Ammon's horn (tissue), 1 donor: ENCODE measurements around the gene UQCR11.

Experiments used
- DNase-seq: peaks from one replicate; pipeline ENCODE4 v3.0.0-alpha.2; 2016; ENCODE audit warnings: low spot score

UQCR11 gene

DNA sequence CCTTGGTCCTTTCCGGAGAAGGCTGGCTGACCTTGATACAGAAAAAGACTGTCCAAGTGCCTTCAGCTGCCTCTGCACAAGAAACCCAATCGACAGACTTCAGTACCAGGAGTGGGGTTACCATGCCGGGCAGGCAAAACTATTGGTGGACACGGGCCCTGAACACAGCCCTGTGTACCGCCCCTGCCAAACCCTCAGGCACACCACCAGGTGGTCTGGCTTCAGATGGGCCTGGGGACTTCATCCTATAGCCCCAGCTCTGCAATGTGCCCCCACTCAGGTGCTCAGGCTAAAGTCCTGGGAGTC is 29.6 kb upstream of the UQCR11 start:
- no peak for DNase-seq

- DNase-seq, result no peak
These were observed 29.1 kb upstream of the UQCR11 start for GRCh38 chr19:1634242-1634937.

DNA sequence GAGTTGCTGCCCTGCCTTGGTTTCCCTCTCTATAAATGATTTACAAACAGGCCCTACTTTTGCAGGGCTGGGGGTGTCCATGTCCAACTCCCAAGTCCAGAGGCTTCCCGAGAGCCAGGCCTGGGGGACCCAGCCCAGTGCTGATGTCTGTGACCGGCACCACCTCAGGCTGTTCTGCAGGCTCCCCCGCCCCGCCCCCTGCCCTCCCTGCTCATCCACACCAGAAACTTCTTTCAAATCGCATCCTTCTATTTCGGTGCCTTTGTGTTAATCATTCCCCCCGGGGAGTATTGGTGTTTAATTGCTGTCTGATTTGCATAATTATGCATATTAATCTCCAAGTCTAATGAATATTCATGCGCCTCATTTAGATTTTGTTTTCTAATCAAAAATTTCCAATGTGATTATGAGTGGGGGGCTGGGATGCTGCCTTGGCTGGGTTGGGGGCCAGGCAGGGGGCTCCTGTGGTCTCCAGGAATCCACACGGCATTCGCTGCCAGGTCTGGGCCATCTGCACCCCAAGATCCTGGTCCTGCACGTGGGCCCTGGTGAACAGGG is 28.1 kb upstream of the UQCR11 start:
- no peak for DNase-seq

GRCh38 chr19:1632462-1633268 is 27.4 kb upstream of the UQCR11 start:
- DNase-seq, result no peak

- DNase-seq, result no peak
These were observed 26.4 kb upstream of the UQCR11 start for GRCh38 chr19:1631557-1632100.

GRCh38 chr19:1630811-1631210 is 25.5 kb upstream of the UQCR11 start:
- no peak for DNase-seq

DNA sequence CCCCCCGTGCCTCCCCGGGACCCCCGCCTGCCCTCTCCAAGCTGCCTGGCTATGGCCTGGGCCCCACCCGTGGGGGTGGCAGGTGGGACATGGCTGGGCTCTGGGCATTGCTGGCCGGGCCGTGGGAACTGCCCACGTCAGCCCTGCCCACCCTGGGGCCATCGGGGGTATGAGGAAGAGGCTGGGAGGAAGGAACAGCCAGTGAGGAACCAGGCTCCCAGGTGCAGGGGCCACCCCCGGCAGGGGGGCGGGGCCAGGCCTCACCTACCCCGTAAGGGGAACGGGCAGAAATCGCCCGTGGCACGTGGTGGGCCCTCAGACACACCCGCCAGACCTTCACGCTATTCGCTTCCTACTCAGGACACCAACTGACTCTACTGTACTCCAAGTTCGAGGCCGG is 24.8 kb upstream of the UQCR11 start:
- DNase-seq, result no peak

DNA sequence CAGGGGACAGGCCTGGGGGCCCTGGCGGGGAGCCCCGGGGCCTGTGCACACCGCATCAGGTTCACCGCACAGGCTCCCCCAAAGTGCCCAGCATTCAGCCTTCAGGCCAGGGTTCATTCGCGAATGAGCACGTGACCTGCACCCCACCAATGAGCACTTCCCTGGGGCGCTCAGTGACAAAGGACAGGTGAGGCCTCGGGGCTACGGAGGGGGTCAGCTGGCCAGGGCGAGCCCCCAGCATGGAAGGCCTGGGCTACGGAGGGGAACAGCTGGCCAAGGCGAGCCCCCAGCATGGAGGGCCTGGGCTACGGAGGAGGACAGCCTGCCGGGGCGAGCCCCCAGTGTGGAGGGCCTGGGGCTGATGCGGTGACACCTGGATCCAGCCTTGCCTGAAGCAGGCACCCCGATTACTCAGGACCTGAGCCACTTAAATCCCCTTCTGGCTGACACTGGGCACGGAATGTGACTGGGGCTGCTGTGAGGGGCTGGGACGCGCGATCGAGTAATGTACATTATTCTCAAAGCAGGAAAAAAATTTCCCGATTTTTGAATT is 24.1 kb upstream of the UQCR11 start:
- no peak for DNase-seq

DNA sequence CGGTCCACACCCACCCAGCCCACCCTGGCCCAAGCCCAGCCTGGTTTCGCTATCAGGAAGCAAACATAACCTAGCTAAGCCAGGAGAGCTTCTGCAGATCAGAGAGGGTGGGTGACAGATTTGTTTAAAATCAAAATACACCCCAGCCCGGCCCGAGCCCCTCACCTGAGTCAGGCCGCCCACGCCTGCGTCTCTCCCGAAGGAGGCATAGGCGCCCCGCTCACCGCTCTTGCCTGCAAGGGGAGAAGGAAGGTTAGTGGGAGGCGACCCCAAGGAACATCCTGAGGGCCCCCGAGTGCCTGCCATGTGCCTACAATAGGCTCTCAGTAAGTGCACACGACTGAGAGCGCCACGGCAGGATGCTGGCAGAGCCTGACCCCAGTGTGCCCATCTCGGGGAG is 21.9 kb upstream of the UQCR11 start:
- DNase-seq, result no peak

- no peak for DNase-seq
These were observed 21.3 kb upstream of the UQCR11 start for GRCh38 chr19:1626417-1627010.

GRCh38 chr19:1624458-1624857 is 19.2 kb upstream of the UQCR11 start:
- peak; percentile 57 for DNase-seq

DNA sequence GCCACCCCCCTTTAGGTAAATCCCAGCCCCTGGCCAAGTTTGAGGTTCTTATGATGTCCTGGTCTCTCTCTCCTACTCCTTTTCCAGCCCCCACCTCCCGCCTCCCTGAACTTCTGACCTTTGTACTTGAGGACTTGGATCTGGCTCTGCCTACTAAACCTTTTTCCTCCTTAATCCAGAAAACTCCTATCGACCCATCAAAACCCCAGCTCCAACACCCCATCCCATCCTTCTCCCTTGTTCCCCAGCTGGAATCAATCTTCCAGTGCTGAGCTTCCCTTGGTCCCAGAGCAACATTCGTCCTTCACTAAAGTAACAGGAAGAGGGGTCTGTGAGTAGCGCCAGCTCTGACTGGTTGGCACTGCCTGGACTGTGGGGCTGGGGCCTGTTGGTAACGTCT is 17.3 kb upstream of the UQCR11 start:
- DNase-seq, result no peak

- DNase-seq, result no peak
These were observed 16.7 kb upstream of the UQCR11 start for GRCh38 chr19:1622007-1622406.

DNA sequence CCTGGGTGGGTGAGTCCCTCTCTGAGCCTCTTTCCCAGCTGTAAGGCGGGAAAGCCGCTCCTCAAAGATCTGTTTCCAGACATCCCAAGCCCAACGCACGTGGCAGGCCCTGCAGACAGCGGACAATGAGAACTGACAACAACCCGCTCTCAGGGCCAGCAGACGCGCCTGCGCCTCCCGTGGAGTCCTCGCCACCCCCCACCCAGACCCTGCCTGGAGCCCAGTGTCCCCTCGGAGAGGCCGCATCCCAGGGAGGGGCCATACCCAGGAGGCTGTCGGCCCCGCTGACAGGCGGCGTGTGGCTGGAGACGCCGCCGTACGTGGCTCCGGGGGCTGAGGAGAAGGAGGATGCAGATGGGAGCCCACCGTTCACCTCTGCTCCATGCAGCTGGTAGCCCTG is 16.3 kb upstream of the UQCR11 start:
- no peak for DNase-seq

- no peak for DNase-seq
These were observed 15.8 kb upstream of the UQCR11 start for GRCh38 chr19:1621021-1621420.

DNA sequence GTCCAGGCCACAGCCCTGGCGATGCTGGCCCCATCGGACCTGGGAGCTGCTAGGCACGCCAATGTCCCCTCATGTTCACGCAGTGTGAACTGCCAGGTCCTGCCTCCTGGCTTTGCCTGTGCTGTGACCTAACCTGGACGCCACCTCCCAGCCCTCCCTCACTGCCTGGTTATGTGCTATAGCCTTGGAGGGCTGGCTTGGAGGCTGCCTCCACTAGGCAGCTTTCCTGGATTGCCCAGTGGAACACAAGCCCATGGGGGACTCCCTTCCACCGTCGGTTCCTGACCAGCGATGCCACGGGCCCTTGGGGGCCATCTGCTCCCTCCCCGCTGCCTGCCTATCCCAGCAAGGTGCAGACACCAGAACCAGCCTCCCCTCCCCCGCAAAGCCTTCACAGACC is 15.2 kb upstream of the UQCR11 start:
- DNase-seq, result no peak

- DNase-seq, result no peak
These were observed 14.4 kb upstream of the UQCR11 start for GRCh38 chr19:1619703-1620102.

DNA sequence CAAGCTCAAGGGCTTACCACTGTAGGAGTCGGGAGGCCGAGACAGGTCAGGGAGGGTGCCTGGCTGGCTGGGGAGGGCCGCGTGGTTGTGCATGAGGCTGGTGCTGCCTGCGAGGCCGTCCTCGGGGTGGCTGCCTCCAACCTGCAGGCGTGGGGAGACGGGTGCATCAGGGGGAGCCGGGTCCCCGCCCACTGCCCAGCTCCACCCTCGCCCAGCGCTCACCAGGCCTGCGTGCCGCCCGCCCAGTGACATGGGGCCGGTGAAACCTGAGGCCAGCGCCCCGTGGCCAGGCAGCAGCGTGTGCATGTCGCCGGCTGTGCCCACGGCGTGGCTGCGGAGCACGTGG is 13.8 kb upstream of the UQCR11 start:
- no peak for DNase-seq

GRCh38 chr19:1618157-1619093 is 13.2 kb upstream of the UQCR11 start:
- no peak for DNase-seq

DNA sequence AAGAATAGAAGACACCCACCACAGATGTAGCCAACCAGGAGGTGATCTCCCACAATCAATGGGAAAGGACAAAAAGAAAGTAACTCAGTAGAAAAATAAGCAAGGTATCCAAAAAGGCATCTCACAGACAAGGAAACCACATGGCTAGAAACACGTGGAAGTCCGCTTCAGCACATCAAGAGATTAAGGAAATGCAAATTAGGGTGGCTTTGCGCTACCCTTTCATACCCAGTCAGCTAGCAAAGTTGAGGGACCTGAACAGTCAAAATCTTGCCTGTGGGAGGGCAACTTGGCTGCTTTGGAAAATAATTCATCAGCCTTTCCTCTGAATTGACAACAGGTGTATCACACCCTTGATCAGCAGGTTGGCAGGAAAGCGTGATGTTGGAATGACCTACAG is 11.6 kb upstream of the UQCR11 start:
- DNase-seq, result no peak

GRCh38 chr19:1616396-1616795 is 11.1 kb upstream of the UQCR11 start:
- DNase-seq, result no peak
